ENCODE data around the gene ABHD8. TPM values are rescaled to one million over a fixed set of nuclear protein-coding genes. Genes with fewer than 3 reads are reported as not detected.

Gene ABHD8
- total and polyA plus RNA-seq, 2 of the 13 experiments (the other 11 are each of a cell fraction or from before 2014, with no cell fraction given), result 6.3 to 7.2 TPM

DNA sequence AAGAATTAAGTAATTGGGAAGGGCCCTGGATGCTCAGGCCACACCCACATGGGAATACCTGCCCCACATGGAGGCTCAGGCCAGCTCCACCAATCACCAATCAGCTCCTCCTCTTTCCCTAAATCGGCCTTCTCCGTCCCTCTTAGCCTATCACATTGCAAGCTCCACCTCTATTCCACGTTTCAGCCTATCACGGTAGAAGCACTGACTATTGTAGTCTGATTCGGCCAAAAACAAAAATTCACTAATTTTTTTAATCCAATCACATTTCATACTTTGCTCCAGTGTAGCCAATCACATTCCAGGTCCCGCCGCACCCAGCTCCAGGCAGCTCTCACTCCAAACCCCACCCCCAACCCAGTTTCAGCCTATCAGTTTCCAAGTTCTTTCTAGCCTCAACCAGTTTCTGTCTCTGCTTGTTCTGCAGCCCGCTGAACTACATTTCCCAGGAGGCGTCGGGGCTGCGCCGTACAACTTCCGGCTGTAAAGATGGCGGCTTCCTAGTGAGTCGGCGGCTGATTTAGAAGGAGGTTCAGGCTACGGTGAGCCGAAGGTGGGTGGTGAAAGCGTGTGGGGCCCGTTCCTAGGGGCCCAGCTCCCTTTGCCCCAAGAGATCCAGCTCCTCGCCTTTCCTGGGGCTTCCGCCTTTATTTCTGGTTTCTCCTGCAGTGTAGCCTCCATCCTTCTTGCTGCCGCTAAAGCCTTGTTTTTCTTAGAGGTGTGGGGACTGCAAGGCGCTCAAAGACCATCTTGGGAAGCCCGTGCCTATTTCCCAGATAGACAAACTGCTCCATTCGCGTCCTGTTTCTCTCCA is 36.0 kb downstream of the ABHD8 start, which contains the start of gene BABAM1 (continued):
- TF ChIP-seq, protein P1, sequence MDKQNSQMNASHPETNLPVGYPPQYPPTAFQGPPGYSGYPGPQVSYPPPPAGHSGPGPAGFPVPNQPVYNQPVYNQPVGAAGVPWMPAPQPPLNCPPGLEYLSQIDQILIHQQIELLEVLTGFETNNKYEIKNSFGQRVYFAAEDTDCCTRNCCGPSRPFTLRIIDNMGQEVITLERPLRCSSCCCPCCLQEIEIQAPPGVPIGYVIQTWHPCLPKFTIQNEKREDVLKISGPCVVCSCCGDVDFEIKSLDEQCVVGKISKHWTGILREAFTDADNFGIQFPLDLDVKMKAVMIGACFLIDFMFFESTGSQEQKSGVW (CRISPR knock-in tag; IDR thresholded peaks at IDR 0.05; ENCODE audit: borderline replicate concordance), result no peak
- TF ChIP-seq ZKSCAN1 (IDR thresholded peaks at IDR 0.05; ENCODE audit: low read length) (no peak), RAD51 (IDR thresholded peaks at IDR 0.05; ENCODE audit: borderline replicate concordance) (no peak), SNAPC2 (CRISPR knock-in tag; IDR thresholded peaks at IDR 0.05) (no peak; the same call in 1 of the 2 replicates), DNMT3B (CRISPR knock-in tag; conservative IDR thresholded peaks at IDR 0.05) (0 out of 2 replicates have a peak, but pooled peaks have one; percentile 70), ZNF350 (CRISPR knock-in tag; IDR thresholded peaks at IDR 0.05; ENCODE audit: borderline replicate concordance, low read depth) (peak; percentile 84; the same call in 1 of the 2 replicates), MXI1 (IDR thresholded peaks at IDR 0.05; ENCODE audit: borderline replicate concordance, low read depth, low read length) (peak; percentile 57; the same call in 1 of the 3 replicates), ZNF772 (CRISPR knock-in tag; IDR thresholded peaks at IDR 0.05) (no peak), ZFY (CRISPR knock-in tag; IDR thresholded peaks at IDR 0.05) (peak; percentile 58), ZNF180 (CRISPR knock-in tag; IDR thresholded peaks at IDR 0.05; ENCODE audit: borderline replicate concordance, low read depth) (no peak), RFXAP (CRISPR knock-in tag; IDR thresholded peaks at IDR 0.05; ENCODE audit: borderline replicate concordance) (peak; percentile 94), GLI4 (CRISPR knock-in tag; IDR thresholded peaks at IDR 0.05; ENCODE audit: borderline replicate concordance) (no peak), ZNF367 (CRISPR knock-in tag; IDR thresholded peaks at IDR 0.05; ENCODE audit: borderline replicate concordance) (no peak), CBFB (CRISPR knock-in tag; IDR thresholded peaks at IDR 0.05) (no peak), SRF (IDR thresholded peaks at IDR 0.05; ENCODE audit: low read depth, low read length) (peak; percentile 72; the same call in 1 of the 2 replicates)
- TF ChIP-seq, protein P2, sequence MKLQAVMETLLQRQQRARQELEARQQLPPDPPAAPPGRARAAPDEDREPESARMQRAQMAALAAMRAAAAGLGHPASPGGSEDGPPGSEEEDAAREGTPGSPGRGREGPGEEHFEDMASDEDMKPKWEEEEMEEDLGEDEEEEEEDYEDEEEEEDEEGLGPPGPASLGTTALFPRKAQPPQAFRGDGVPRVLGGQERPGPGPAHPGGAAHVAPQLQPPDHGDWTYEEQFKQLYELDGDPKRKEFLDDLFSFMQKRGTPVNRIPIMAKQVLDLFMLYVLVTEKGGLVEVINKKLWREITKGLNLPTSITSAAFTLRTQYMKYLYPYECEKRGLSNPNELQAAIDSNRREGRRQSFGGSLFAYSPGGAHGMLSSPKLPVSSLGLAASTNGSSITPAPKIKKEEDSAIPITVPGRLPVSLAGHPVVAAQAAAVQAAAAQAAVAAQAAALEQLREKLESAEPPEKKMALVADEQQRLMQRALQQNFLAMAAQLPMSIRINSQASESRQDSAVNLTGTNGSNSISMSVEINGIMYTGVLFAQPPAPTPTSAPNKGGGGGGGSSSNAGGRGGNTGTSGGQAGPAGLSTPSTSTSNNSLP (IDR thresholded peaks at IDR 0.05; ENCODE audit: low read depth, low read length), result peak; percentile 75
- TF ChIP-seq, protein P3, sequence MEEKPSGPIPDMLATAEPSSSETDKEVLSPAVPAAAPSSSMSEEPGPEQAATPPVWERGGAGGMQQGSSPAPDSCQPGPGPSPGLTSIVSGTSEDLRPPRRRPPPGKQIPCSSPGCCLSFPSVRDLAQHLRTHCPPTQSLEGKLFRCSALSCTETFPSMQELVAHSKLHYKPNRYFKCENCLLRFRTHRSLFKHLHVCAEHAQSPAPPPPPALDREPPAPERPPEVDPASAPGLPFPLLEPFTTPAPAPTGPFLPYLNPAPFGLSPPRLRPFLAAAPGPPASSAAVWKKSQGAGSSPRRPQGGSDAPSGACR (CRISPR knock-in tag; IDR thresholded peaks at IDR 0.05), result no peak
- TF ChIP-seq, protein P4, sequence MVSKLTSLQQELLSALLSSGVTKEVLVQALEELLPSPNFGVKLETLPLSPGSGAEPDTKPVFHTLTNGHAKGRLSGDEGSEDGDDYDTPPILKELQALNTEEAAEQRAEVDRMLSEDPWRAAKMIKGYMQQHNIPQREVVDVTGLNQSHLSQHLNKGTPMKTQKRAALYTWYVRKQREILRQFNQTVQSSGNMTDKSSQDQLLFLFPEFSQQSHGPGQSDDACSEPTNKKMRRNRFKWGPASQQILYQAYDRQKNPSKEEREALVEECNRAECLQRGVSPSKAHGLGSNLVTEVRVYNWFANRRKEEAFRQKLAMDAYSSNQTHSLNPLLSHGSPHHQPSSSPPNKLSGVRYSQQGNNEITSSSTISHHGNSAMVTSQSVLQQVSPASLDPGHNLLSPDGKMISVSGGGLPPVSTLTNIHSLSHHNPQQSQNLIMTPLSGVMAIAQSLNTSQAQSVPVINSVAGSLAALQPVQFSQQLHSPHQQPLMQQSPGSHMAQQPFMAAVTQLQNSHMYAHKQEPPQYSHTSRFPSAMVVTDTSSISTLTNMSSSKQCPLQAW (CRISPR knock-in tag; IDR thresholded peaks at IDR 0.05), result peak; percentile 37; the same call in 1 of the 2 replicates
